Endothelial cell of umbilical vein (primary cell): ENCODE measurements around the gene CHRNE. TPM values are rescaled to one million over a fixed set of nuclear protein-coding genes. Genes with fewer than 3 reads are reported as not detected.

Experiments used
- BruUV-seq: library from RNA; stranded (reverse); fragments of 400-500 nt; replicated peaks from 2 replicates; lab custom pipeline; 2021; lab: Mats Ljungman, UMichigan
- CTCF ChIA-PET: fragments of 300-600, 350-600 bp; sonication (Branson Sonifier 250); formaldehyde crosslinking; loops from one replicate; lab custom pipeline; 2021; ENCODE audit warnings: antibody characterized with exemption, inconsistent platforms; lab: Charles Lee
- POLR2A ChIA-PET: fragments of 300-600, 350-600 bp; sonication (Branson Sonifier 250); formaldehyde crosslinking; loops from one replicate; lab custom pipeline; 2021; ENCODE audit warnings: antibody characterized with exemption, inconsistent platforms; lab: Charles Lee
- DNase-seq: peaks from one replicate; pipeline ENCODE4 v3.0.0-alpha.2; 2011; ENCODE audit warnings: low read depth, low spot score
- FAIRE-seq: peaks from 2 replicates; lab custom pipeline; 2011; peaks lifted over from hg19 to GRCh38; lab: Jason Lieb, UNC
- H2AFZ ChIP-seq: 2 replicates; pipeline ENCODE4 v1.6.0; 2012; ENCODE audit warnings: low read depth, low read length, control low read depth, inconsistent platforms
- H3K27ac ChIP-seq: 2 replicates; pipeline ENCODE4 v1.5.1; 2011; ENCODE audit warnings: low read depth, mild to moderate bottlenecking, control low read depth, low read length, moderate library complexity; ENCODE audit not compliant: insufficient read depth
- H3K27me3 ChIP-seq, 2 experiments: 2 replicates each; pipeline versions ENCODE4 v1.6.0 to v1.6.1; 2011; ENCODE audit warnings: low read length in 2 of 2, mixed read lengths in 1 of 2; ENCODE audit not compliant: control insufficient read depth in 2 of 2, insufficient read depth in 2 of 2
- H3K36me3 ChIP-seq, 2 experiments: 2 replicates in 1 of 2; 3 replicates in 1 of 2; pipeline ENCODE4 v1.5.1; 2011; ENCODE audit warnings: low read length in 2 of 2, mild to moderate bottlenecking in 1 of 2, moderate library complexity in 1 of 2; ENCODE audit not compliant: control insufficient read depth in 2 of 2, insufficient read depth in 2 of 2; ENCODE audit errors: extremely low read depth in 1 of 2
- H3K4me1 ChIP-seq: 3 replicates; pipeline ENCODE4 v1.5.1; 2011; ENCODE audit warnings: mild to moderate bottlenecking, low read length; ENCODE audit not compliant: control insufficient read depth, insufficient read depth; ENCODE audit errors: extremely low read depth
- H3K4me2 ChIP-seq: 2 replicates; pipeline ENCODE4 v1.6.1; 2011; ENCODE audit warnings: low read length, control low read depth, mixed read lengths; ENCODE audit not compliant: insufficient read depth
- H3K4me3 ChIP-seq, 3 experiments: fragments of 200-600 bp in 1 of 3; sonication (generic), shearing (Covaris generic) in 1 of 3; replicated peaks in 1 of 3; 2 replicates each; pipeline ENCODE4 v1.5.1; 2011 to 2016; ENCODE audit warnings: control low read depth in 3 of 3, low read length in 3 of 3, mild to moderate bottlenecking in 2 of 3, inconsistent platforms in 1 of 3, low read depth in 1 of 3, moderate library complexity in 1 of 3; ENCODE audit not compliant: insufficient read depth in 1 of 3
- H3K79me2 ChIP-seq: 2 replicates; pipeline ENCODE4 v1.6.0; 2012; ENCODE audit warnings: low read length, inconsistent platforms; ENCODE audit not compliant: control insufficient read depth, insufficient read depth
- H3K9ac ChIP-seq: replicated peaks from 2 replicates; pipeline ENCODE3; 2011; ENCODE audit warnings: low read length, control low read depth; ENCODE audit not compliant: insufficient read depth; ENCODE audit errors: extremely low read depth
- H3K9me1 ChIP-seq: replicated peaks from 3 replicates; pipeline ENCODE4 v1.6.0; 2011; ENCODE audit warnings: mild to moderate bottlenecking, low read length; ENCODE audit not compliant: control insufficient read depth, insufficient read depth; ENCODE audit errors: extremely low read depth
- H3K9me3 ChIP-seq: replicated peaks from 2 replicates; pipeline ENCODE4 v1.5.1; 2012; ENCODE audit warnings: low read length, inconsistent platforms; ENCODE audit not compliant: control insufficient read depth, insufficient read depth
- H4K20me1 ChIP-seq: replicated peaks from 2 replicates; pipeline ENCODE3; 2011; ENCODE audit warnings: mild to moderate bottlenecking, low read length; ENCODE audit not compliant: control insufficient read depth, insufficient read depth; ENCODE audit errors: extremely low read depth
- EZH2 ChIP-seq: IDR thresholded peaks from 2 replicates; pipeline ENCODE4 v1.6.1; 2012; ENCODE audit warnings: borderline replicate concordance, low read depth, mild to moderate bottlenecking, moderate library complexity, low read length, inconsistent platforms; ENCODE audit not compliant: severe bottlenecking
- FOS ChIP-seq: IDR thresholded peaks from 2 replicates; pipeline ENCODE4 v1.6.1; 2011; ENCODE audit warnings: mild to moderate bottlenecking, low read length, moderate library complexity, borderline replicate concordance; ENCODE audit not compliant: insufficient read depth
- GATA2 ChIP-seq: IDR thresholded peaks from 2 replicates; pipeline ENCODE4 v1.7.0; 2011; ENCODE audit warnings: low read depth, mild to moderate bottlenecking, moderate library complexity, mixed read lengths, low read length; ENCODE audit not compliant: insufficient read length, insufficient read depth
- JUN ChIP-seq: IDR thresholded peaks from 2 replicates; pipeline ENCODE4 v1.6.1; 2011; ENCODE audit warnings: borderline replicate concordance, low read depth; ENCODE audit not compliant: insufficient read length, insufficient read depth
- MYC ChIP-seq: IDR thresholded peaks from one replicate; pipeline ENCODE4 v1.6.1; 2011; ENCODE audit warnings: mild to moderate bottlenecking, low read depth, low read length
- POLR2A ChIP-seq: IDR thresholded peaks from 2 replicates; pipeline ENCODE4 v1.6.1; 2012; ENCODE audit warnings: low read depth, mild to moderate bottlenecking, control low read depth, low read length
- POLR2AphosphoS5 ChIP-seq: IDR thresholded peaks from 2 replicates; pipeline ENCODE4 v1.6.1; 2012; ENCODE audit warnings: low read depth, mild to moderate bottlenecking, control low read depth, low read length, moderate library complexity; ENCODE audit not compliant: insufficient read depth
- dilution Hi-C: fragments of 300-500 bp; cut with MboI; formaldehyde crosslinking; loops from one replicate; pipeline ENCODE4 v1.15.0; 2019; ENCODE audit warnings: low sequenced_read_pairs; ENCODE audit not compliant: extremely low pct_ligation_motif_present
- intact Hi-C: fragments of 100-400 bp; cut with micrococcal nuclease; formaldehyde crosslinking; loops from one replicate; pipeline ENCODE4 v1.10.0; 2022
- polyA plus RNA-seq, 4 experiments: library from polyadenylated mRNA; depleted of rRNA in 3 of 4; stranded (reverse) in 3 of 4; unstranded in 1 of 4; fragments of >200 nt; gene quantifications; 2 replicates each; pipeline versions ENCODE4 v1.2.1 to v1.2.3, GENCODE V29; 2011 to 2012; ENCODE audit warnings: missing spikeins in 1 of 4
- total RNA-seq: library from RNA; stranded (reverse); gene quantifications from 2 replicates; pipeline ENCODE4 v1.2.3, GENCODE V29; 2021
- TF ChIP-seq, protein P1 (sequence below): IDR thresholded peaks from 2 replicates; pipeline ENCODE4 v1.6.1; 2011; ENCODE audit not compliant: insufficient read depth, insufficient read length
- TF ChIP-seq, protein P2 (sequence below), 2 donors: IDR thresholded peaks; 1 replicate in 1 of 2; 2 replicates in 1 of 2; pipeline ENCODE4 v1.5.1; 2011; ENCODE audit warnings: low read length in 2 of 2, mild to moderate bottlenecking in 2 of 2, moderate library complexity in 2 of 2, control low read depth in 1 of 2, inconsistent platforms in 1 of 2, low read depth in 1 of 2; ENCODE audit not compliant: insufficient read depth in 1 of 2; ENCODE audit errors: extremely low read depth in 1 of 2

CHRNE gene
- total and polyA plus RNA-seq, 2 donors (not counting 3 experiments of a cell fraction or from before 2014, with no cell fraction given): 0.84 to 1.1 TPM

DNA sequence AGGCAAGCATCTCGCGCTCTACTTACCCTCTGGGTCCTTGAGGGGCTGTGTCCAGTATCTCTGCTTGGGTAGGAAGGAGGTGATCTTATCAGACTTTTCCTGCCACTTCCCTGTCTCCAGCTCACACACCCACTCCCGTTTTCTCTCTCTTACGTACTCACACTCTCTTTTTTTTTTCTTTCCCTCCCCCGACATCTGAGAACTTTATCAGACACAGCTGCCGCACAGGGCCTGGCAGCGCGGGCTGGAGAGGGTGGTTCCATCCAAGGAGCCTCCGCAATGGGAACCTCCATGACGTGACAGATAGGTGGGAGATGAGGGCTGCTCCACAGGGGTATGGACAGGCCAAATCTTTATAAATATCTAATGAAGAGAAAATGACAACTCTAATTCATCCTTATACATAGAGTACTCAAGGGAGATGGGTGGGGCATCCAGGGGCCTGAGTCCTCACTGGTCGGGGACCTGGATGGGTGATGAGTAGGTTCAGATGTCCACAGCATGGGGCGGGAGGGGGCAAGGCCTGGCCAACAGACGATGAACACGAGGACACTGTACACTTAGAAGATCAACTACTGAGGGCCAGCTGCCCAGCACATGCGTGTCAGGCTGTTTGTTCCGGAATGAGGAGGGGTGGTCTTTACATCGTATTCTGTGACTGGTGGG is 46.5 kb downstream of the CHRNE start:
- Histone ChIP-seq H3K9ac (no peak overlapping the region), H3K4me3 (no peak overlapping the region), H3K9me3 (no peaks in the 10 kb centered on the region), H3K79me2 (peaks cover 32% of the 10 kb centered on the region), H3K27me3 (no peaks in the 10 kb centered on the region), H3K4me1 (peaks cover 41% of the 10 kb centered on the region), H3K27ac (peak overlapping the region; percentile 9), H3K9me1 (no peaks in the 10 kb centered on the region), H4K20me1 (no peaks in the 10 kb centered on the region), H2AFZ (no peak overlapping the region), H3K4me2 (no peak overlapping the region), H3K36me3 (peaks cover 0 to 2% of the 10 kb centered on the region in 2 experiments)
- dilution Hi-C loops (no loop called here), intact Hi-C loops (no loop called here)
- CTCF ChIA-PET: interaction anchor here (1.0 to 2.0 kb wide), 2 partner anchors 16 to 19 kb away, joined by 3 to 7 read pairs; no protein-coding TSS in a partner anchor
- no TSS peak for BruUV-seq
- peak; percentile 55 for DNase-seq
- POLR2A ChIA-PET: interaction anchor here (0.6 kb wide), 1 partner anchor 16 kb away, joined by 5 read pairs; no protein-coding TSS in a partner anchor
- TF ChIP-seq, protein P1, sequence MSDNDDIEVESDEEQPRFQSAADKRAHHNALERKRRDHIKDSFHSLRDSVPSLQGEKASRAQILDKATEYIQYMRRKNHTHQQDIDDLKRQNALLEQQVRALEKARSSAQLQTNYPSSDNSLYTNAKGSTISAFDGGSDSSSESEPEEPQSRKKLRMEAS: no peak
- TF ChIP-seq FOS: no peak
- TF ChIP-seq POLR2A: no peak
- TF ChIP-seq GATA2: peak; percentile 41
- peak; percentile 66 for FAIRE-seq

DNA sequence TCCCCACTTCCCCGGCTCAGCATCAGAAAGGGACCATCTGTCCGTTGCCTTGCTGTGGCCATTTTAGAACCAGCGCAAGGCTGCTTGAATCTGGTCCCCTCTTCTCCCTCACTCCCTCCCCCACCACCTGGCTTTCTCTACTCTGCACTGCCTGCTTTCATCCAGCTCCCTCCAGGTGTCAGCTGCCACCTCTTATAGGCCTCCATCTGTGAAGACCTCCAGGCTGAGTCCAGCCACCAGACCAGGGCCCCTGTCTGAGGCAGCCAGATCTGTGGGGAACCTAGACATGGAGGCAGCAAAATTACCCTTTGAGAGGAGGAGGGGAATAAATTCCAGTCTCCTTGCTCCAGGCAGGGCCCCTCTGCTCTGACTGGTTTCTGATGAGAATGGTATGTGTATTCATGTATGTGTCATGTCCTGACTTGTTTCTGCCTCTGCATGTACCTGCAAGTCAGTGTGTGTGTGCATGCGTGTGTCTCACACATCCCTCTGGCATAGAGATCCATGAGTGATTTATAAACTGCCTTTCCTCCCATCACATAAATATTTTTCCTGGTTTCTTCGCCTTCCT is 48.7 kb downstream of the CHRNE start:
- no peak overlapping the region for H2AFZ ChIP-seq
- H3K27me3 ChIP-seq: no peaks in the 10 kb centered on the region
- H3K79me2 ChIP-seq: peaks cover 20% of the 10 kb centered on the region
- BruUV-seq: no TSS peak
- dilution Hi-C loops: no loop called here
- H3K9me1 ChIP-seq: no peaks in the 10 kb centered on the region
- TF ChIP-seq FOS (no peak), MYC (no peak), GATA2 (no peak), POLR2AphosphoS5 (no peak), EZH2 (no peak), POLR2A (no peak), JUN (no peak)
- TF ChIP-seq, protein P1: no peak
- TF ChIP-seq, protein P2, sequence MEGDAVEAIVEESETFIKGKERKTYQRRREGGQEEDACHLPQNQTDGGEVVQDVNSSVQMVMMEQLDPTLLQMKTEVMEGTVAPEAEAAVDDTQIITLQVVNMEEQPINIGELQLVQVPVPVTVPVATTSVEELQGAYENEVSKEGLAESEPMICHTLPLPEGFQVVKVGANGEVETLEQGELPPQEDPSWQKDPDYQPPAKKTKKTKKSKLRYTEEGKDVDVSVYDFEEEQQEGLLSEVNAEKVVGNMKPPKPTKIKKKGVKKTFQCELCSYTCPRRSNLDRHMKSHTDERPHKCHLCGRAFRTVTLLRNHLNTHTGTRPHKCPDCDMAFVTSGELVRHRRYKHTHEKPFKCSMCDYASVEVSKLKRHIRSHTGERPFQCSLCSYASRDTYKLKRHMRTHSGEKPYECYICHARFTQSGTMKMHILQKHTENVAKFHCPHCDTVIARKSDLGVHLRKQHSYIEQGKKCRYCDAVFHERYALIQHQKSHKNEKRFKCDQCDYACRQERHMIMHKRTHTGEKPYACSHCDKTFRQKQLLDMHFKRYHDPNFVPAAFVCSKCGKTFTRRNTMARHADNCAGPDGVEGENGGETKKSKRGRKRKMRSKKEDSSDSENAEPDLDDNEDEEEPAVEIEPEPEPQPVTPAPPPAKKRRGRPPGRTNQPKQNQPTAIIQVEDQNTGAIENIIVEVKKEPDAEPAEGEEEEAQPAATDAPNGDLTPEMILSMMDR (IDR thresholded peaks at IDR 0.05; ENCODE audit: extremely low read depth in 1 of 2, insufficient read depth in 1 of 2, low read depth in 1 of 2, low read length in 2 of 2): no peak
- intact Hi-C loops: no loop called here
- no peak overlapping the region for H3K4me3 ChIP-seq
- no peaks in the 10 kb centered on the region for H3K9me3 ChIP-seq
- H3K27ac ChIP-seq: no peak overlapping the region
- FAIRE-seq: no peak
- H4K20me1 ChIP-seq: no peaks in the 10 kb centered on the region
- H3K9ac ChIP-seq: no peak overlapping the region
- DNase-seq: peak; percentile 38
- H3K36me3 ChIP-seq: no peaks in the 10 kb centered on the region
- no peak overlapping the region for H3K4me2 ChIP-seq
- peaks cover 36% of the 10 kb centered on the region for H3K4me1 ChIP-seq
- CTCF ChIA-PET: no interaction called here
- POLR2A ChIA-PET: no interaction called here
